ENCODE data around the gene SMIM3. TPM values are rescaled to one million over a fixed set of nuclear protein-coding genes. Genes with fewer than 3 reads are reported as not detected.

Gene SMIM3
- total and polyA plus RNA-seq, 2 of the 13 experiments (the other 11 are each of a cell fraction or from before 2014, with no cell fraction given): 11.6 to 96.7 TPM

GRCh38 chr5:150771034-150771795 lies 7.3 kb upstream of the SMIM3 start:
- no peaks in the 10 kb centered on the region for H4K20me1 ChIP-seq (ENCODE audit: insufficient read depth, low read length)
- 2% methylated on average over 1 of the region's 1 CpG for WGBS (ENCODE audit: low lambda C conversion rate)
- H3K9me3 ChIP-seq (ENCODE audit: low read length): no peaks in the 10 kb centered on the region
- H3K4me3 ChIP-seq (replicated peaks in 1 of 3; ENCODE audit: insufficient read depth in 1 of 3, low read depth in 2 of 3, low read length in 3 of 3): no peak overlapping the region
- no peak overlapping the region for H3K9ac ChIP-seq (ENCODE audit: insufficient read depth, low read depth, low read length)
- BruUV-seq (replicated peaks): no TSS peak
- no peak overlapping the region for H3K27ac ChIP-seq (ENCODE audit: extremely low read length, insufficient read depth, low read length)
- ChIA-PET CTCF (ENCODE audit: low intra/inter-chr PET ratio, low total read pairs) (no interaction called here), POLR2A (no interaction called here)
- no peaks in the 10 kb centered on the region for H3K79me2 ChIP-seq (ENCODE audit: insufficient read depth, low read length)
- H3K4me2 ChIP-seq (ENCODE audit: low read depth, low read length): no peak overlapping the region
- in situ Hi-C loops (cut with HindIII; ENCODE audit: extremely low pct_ligation_motif_present, low pct_unique_long_range_greater_than_20kb) (no loop called here), intact Hi-C loops (cut with micrococcal nuclease; ENCODE audit: unreplicated experiment) (no loop called here)
- no peak for ATAC-seq
- H3K36me3 ChIP-seq (replicated peaks in 1 of 2; ENCODE audit: control insufficient read depth in 1 of 2, insufficient read depth in 2 of 2, low read length in 2 of 2): no peaks in the 10 kb centered on the region
- DNase-seq (ENCODE audit: low spot score): no peak
- no peaks in the 10 kb centered on the region for H3K4me1 ChIP-seq (ENCODE audit: insufficient read depth, low read length)
- H2AFZ ChIP-seq (ENCODE audit: low read length): no peak overlapping the region
- H3K27me3 ChIP-seq (ENCODE audit: control insufficient read depth in 1 of 2, insufficient read depth in 2 of 2, low read length in 2 of 2): no peaks in the 10 kb centered on the region; a peak in 1 of 5 replicates
- FAIRE-seq: no peak
- TF ChIP-seq ZFAT (CRISPR knock-in tag; conservative IDR thresholded peaks at IDR 0.05): no peak
- TF ChIP-seq, protein P1, sequence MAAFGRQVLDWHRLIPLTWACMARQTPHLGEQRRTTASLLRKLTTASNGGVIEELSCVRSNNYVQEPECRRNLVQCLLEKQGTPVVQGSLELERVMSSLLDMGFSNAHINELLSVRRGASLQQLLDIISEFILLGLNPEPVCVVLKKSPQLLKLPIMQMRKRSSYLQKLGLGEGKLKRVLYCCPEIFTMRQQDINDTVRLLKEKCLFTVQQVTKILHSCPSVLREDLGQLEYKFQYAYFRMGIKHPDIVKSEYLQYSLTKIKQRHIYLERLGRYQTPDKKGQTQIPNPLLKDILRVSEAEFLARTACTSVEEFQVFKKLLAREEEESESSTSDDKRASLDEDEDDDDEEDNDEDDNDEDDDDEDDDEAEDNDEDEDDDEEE (CRISPR knock-in tag; IDR thresholded peaks at IDR 0.05): no peak
- no peak for TF ChIP-seq TRIM24 (CRISPR knock-in tag; IDR thresholded peaks at IDR 0.05)
- TF ChIP-seq NFYC (CRISPR knock-in tag; IDR thresholded peaks at IDR 0.05): no peak
- TF ChIP-seq E2F2 (CRISPR knock-in tag; IDR thresholded peaks at IDR 0.05; ENCODE audit: borderline replicate concordance): no peak
- TF ChIP-seq, protein P2, sequence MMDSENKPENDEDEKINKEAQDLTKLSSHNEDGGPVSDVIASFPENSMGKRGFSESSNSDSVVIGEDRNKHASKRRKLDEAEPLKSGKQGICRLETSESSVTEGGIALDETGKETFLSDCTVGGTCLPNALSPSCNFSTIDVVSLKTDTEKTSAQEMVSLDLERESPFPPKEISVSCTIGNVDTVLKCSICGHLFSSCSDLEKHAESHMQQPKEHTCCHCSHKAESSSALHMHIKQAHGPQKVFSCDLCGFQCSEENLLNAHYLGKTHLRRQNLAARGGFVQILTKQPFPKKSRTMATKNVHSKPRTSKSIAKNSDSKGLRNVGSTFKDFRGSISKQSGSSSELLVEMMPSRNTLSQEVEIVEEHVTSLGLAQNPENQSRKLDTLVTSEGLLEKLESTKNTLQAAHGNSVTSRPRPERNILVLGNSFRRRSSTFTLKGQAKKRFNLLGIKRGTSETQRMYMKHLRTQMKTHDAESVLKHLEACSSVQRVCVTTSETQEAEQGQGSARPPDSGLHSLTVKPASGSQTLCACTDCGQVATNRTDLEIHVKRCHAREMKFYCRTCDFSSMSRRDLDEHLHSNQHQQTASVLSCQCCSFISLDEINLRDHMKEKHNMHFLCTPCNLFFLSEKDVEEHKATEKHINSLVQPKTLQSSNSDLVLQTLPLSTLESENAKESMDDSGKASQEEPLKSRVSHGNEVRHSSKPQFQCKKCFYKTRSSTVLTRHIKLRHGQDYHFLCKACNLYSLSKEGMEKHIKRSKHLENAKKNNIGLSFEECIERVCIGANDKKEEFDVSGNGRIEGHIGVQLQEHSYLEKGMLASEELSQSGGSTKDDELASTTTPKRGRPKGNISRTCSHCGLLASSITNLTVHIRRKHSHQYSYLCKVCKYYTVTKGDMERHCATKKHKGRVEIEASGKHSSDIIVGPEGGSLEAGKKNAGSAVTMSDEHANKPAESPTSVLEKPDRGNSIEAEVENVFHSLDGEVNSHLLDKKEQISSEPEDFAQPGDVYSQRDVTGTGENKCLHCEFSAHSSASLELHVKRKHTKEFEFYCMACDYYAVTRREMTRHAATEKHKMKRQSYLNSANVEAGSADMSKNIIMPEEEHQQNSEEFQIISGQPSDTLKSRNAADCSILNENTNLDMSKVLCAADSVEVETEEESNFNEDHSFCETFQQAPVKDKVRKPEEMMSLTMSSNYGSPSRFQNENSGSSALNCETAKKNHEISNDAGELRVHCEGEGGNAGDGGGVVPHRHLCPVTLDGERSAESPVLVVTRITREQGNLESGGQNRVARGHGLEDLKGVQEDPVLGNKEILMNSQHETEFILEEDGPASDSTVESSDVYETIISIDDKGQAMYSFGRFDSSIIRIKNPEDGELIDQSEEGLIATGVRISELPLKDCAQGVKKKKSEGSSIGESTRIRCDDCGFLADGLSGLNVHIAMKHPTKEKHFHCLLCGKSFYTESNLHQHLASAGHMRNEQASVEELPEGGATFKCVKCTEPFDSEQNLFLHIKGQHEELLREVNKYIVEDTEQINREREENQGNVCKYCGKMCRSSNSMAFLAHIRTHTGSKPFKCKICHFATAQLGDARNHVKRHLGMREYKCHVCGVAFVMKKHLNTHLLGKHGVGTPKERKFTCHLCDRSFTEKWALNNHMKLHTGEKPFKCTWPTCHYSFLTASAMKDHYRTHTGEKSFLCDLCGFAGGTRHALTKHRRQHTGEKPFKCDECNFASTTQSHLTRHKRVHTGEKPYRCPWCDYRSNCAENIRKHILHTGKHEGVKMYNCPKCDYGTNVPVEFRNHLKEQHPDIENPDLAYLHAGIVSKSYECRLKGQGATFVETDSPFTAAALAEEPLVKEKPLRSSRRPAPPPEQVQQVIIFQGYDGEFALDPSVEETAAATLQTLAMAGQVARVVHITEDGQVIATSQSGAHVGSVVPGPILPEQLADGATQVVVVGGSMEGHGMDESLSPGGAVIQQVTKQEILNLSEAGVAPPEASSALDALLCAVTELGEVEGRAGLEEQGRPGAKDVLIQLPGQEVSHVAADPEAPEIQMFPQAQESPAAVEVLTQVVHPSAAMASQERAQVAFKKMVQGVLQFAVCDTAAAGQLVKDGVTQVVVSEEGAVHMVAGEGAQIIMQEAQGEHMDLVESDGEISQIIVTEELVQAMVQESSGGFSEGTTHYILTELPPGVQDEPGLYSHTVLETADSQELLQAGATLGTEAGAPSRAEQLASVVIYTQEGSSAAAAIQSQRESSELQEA (CRISPR knock-in tag; IDR thresholded peaks at IDR 0.05; ENCODE audit: not compliant biosample characterization): no peak
- TF ChIP-seq TRAFD1 (CRISPR knock-in tag; IDR thresholded peaks at IDR 0.05; ENCODE audit: borderline replicate concordance): no peak
- no peak for TF ChIP-seq RBM22 (optimal IDR thresholded peaks at IDR 0.05; ENCODE audit: low read length)
- TF ChIP-seq ZNF773 (CRISPR knock-in tag; IDR thresholded peaks at IDR 0.05; ENCODE audit: borderline replicate concordance): no peak
- TF ChIP-seq PAX8 (CRISPR knock-in tag; IDR thresholded peaks at IDR 0.05; ENCODE audit: borderline replicate concordance): no peak

All from HepG2 (cell line).